ENCODE data around the gene PIP5K1C. TPM values are rescaled to one million over a fixed set of nuclear protein-coding genes. Genes with fewer than 3 reads are reported as not detected.

Gene PIP5K1C
- total RNA-seq, 3 donors from 2014 or later (not counting 1 experiment from before 2014, with no cell fraction given): 35.0 to 49.2 (median 36.8) TPM

GRCh38 chr19:3658004-3658869 is 42.0 kb downstream of the PIP5K1C start:
- Mint-ChIP-seq H3K9me3 (no peaks in the 10 kb centered on the region), H3K27me3 (ENCODE audit: low read depth in 2 of 2) (no peaks in the 10 kb centered on the region), H3K27ac (no peak overlapping the region), H3K4me3 (no peak overlapping the region), H3K4me1 (no peaks in the 10 kb centered on the region), H3K36me3 (no peaks in the 10 kb centered on the region)
- peaks cover 17% of the 10 kb centered on the region for H3K36me3 ChIP-seq (ENCODE audit: control insufficient read depth, insufficient read depth, low read length)
- H3K27me3 ChIP-seq (ENCODE audit: control insufficient read depth, insufficient read depth, low read length): no peaks in the 10 kb centered on the region
- no peak overlapping the region for H3K4me3 ChIP-seq (ENCODE audit: low read length)
- ATAC-seq (no peak), DNase-seq (no peak)
- no peaks in the 10 kb centered on the region for H3K9me3 ChIP-seq (ENCODE audit: control insufficient read depth, insufficient read depth, low read length)
- no peak for TF ChIP-seq CTCF (IDR thresholded peaks at IDR 0.05)
- no peak overlapping the region for H3K27ac ChIP-seq (ENCODE audit: low read length)
- no peaks in the 10 kb centered on the region for H3K4me1 ChIP-seq (ENCODE audit: control insufficient read depth, insufficient read depth, low read length)
- intact Hi-C loops (cut with micrococcal nuclease): no loop called here
- 92% methylated on average over 39 of the region's 39 CpGs for WGBS (ENCODE audit: insufficient coverage)

DNA sequence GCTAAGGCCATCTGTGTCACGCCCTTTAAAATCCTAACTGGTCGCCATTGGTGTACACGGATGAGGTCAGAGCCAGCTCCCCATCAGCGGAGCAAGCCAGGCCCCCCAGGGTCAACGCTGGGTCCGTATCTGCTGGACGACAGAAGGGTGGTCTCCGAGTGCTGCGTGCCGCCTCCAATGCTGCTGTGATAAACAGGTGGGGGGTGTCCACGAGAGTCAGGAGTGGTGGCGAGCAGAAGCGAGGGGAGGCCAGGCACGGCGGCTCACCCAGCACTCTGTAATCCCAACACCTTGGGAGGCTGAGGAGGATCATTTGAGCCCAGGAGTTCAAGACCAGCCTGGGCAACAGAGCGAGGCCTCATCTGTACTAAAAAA is 42.9 kb downstream of the PIP5K1C start:
- H3K36me3 Mint-ChIP-seq: no peaks in the 10 kb centered on the region

DNA sequence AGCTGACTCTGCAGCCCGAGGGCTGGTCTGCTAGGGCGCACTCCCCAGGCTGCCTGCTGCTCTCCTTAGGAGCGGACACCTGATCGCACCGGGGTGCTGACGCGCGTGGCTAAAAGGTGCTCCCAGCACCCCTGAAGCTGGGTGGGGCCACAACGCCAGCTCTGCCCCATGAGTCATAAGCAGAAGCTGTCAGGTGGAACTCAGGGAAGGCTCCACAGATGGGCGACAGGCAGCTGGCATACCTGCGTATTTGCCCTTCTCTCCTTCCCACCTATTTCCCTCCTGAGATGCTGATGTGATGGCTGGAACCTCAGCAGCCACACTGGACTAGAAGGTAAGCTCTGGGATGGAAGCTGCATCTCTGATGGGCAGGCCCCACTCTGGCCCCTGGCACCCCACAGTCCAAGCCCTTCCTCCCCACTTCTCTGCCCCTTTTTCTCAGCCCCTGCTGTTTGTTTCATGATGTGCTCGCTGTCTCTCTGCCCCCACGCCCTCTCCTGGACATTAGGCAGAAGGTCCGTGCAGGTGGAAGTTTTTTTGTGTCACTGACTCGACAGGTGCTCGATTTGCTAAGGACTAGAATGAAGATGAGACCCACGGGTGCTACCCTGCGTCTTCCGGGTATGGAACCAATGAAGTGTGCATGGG is 43.4 kb downstream of the PIP5K1C start:
- intact Hi-C loops (cut with micrococcal nuclease): no loop called here
- 95% methylated on average over 19 of the region's 19 CpGs for WGBS (ENCODE audit: insufficient coverage)
- no peaks in the 10 kb centered on the region for H3K4me1 ChIP-seq (ENCODE audit: control insufficient read depth, insufficient read depth, low read length)
- Mint-ChIP-seq H3K4me1 (no peaks in the 10 kb centered on the region), H3K36me3 (no peaks in the 10 kb centered on the region), H3K4me3 (no peak overlapping the region), H3K9me3 (no peaks in the 10 kb centered on the region), H3K27me3 (ENCODE audit: low read depth in 2 of 2) (no peaks in the 10 kb centered on the region), H3K27ac (no peak overlapping the region)
- no peak for TF ChIP-seq CTCF (IDR thresholded peaks at IDR 0.05)
- H3K27ac ChIP-seq (ENCODE audit: low read length): no peak overlapping the region
- H3K36me3 ChIP-seq (ENCODE audit: control insufficient read depth, insufficient read depth, low read length): peaks cover 28% of the 10 kb centered on the region
- no peak overlapping the region for H3K4me3 ChIP-seq (ENCODE audit: low read length)
- ATAC-seq (no peak), DNase-seq (no peak)
- no peaks in the 10 kb centered on the region for H3K27me3 ChIP-seq (ENCODE audit: control insufficient read depth, insufficient read depth, low read length)
- no peaks in the 10 kb centered on the region for H3K9me3 ChIP-seq (ENCODE audit: control insufficient read depth, insufficient read depth, low read length)

More for the DNA sequence above, 42.9 kb downstream of the PIP5K1C start:
- WGBS (ENCODE audit: insufficient coverage): 98% methylated on average over 16 of the region's 16 CpGs
- intact Hi-C loops (cut with micrococcal nuclease): no loop called here
- H3K27ac ChIP-seq (ENCODE audit: low read length): no peak overlapping the region
- no peak overlapping the region for H3K4me3 ChIP-seq (ENCODE audit: low read length)
- TF ChIP-seq CTCF (IDR thresholded peaks at IDR 0.05): no peak
- H3K4me1 ChIP-seq (ENCODE audit: control insufficient read depth, insufficient read depth, low read length): no peaks in the 10 kb centered on the region
- Mint-ChIP-seq H3K9me3 (no peaks in the 10 kb centered on the region), H3K27ac (no peak overlapping the region), H3K4me3 (no peak overlapping the region), H3K4me1 (no peaks in the 10 kb centered on the region), H3K27me3 (ENCODE audit: low read depth in 2 of 2) (no peaks in the 10 kb centered on the region)
- H3K27me3 ChIP-seq (ENCODE audit: control insufficient read depth, insufficient read depth, low read length): no peaks in the 10 kb centered on the region
- H3K9me3 ChIP-seq (ENCODE audit: control insufficient read depth, insufficient read depth, low read length): no peaks in the 10 kb centered on the region
- peaks cover 23% of the 10 kb centered on the region for H3K36me3 ChIP-seq (ENCODE audit: control insufficient read depth, insufficient read depth, low read length)
- DNase-seq: no peak
- ATAC-seq: no peak
